Measurements from ENCODE around the gene SLC4A4.

The SLC4A4 gene

GRCh38 chr4:71473541-71474240 lies 134.9 kb downstream of the SLC4A4 start:
- peak; percentile 3 for DNase-seq (ENCODE audit: low spot score)

GRCh38 chr4:71474731-71475130 lies 135.9 kb downstream of the SLC4A4 start:
- no peak for DNase-seq (ENCODE audit: low spot score)

- DNase-seq (ENCODE audit: low spot score) = no peak
These were observed 137.4 kb downstream of the SLC4A4 start for GRCh38 chr4:71476240-71476639.

- no peak for DNase-seq (ENCODE audit: low spot score)
These were observed 147.9 kb downstream of the SLC4A4 start for GRCh38 chr4:71486550-71487343.

GRCh38 chr4:71487344-71487920 lies 148.6 kb downstream of the SLC4A4 start:
- DNase-seq (ENCODE audit: low spot score) = no peak

- DNase-seq (ENCODE audit: low spot score) = no peak
These were observed 155.7 kb downstream of the SLC4A4 start for GRCh38 chr4:71494539-71494938.

GRCh38 chr4:71495454-71495853 lies 156.6 kb downstream of the SLC4A4 start:
- DNase-seq (ENCODE audit: low spot score) = no peak

GRCh38 chr4:71497078-71497477 lies 158.3 kb downstream of the SLC4A4 start:
- DNase-seq (ENCODE audit: low spot score) = no peak

GRCh38 chr4:71498002-71498401 lies 159.2 kb downstream of the SLC4A4 start:
- peak; percentile 3 for DNase-seq (ENCODE audit: low spot score)

- no peak for DNase-seq (ENCODE audit: low spot score)
These were observed 159.8 kb downstream of the SLC4A4 start for GRCh38 chr4:71498625-71499024.

GRCh38 chr4:71501992-71502391 lies 163.2 kb downstream of the SLC4A4 start:
- no peak for DNase-seq (ENCODE audit: low spot score)

GRCh38 chr4:71518283-71518989 lies 179.6 kb downstream of the SLC4A4 start:
- DNase-seq (ENCODE audit: low spot score) = no peak

- DNase-seq (ENCODE audit: low spot score) = no peak
These were observed 181.5 kb downstream of the SLC4A4 start for GRCh38 chr4:71520308-71520707.

GRCh38 chr4:71520850-71521249 lies 182.0 kb downstream of the SLC4A4 start:
- no peak for DNase-seq (ENCODE audit: low spot score)

- no peak for DNase-seq (ENCODE audit: low spot score)
These were observed 185.9 kb downstream of the SLC4A4 start for GRCh38 chr4:71524756-71525155.

GRCh38 chr4:71526637-71527406 lies 188.0 kb downstream of the SLC4A4 start:
- DNase-seq (ENCODE audit: low spot score) = no peak

- no peak for DNase-seq (ENCODE audit: low spot score)
These were observed 193.6 kb downstream of the SLC4A4 start for GRCh38 chr4:71532407-71532806.

- DNase-seq (ENCODE audit: low spot score) = no peak
These were observed 194.3 kb downstream of the SLC4A4 start for GRCh38 chr4:71533121-71533520.

- DNase-seq (ENCODE audit: low spot score) = no peak
These were observed 198.8 kb downstream of the SLC4A4 start for GRCh38 chr4:71537551-71538065.

- no peak for DNase-seq (ENCODE audit: low spot score)
These were observed 199.7 kb downstream of the SLC4A4 start for GRCh38 chr4:71538528-71538927.

- DNase-seq (ENCODE audit: low spot score) = no peak
These were observed 202.0 kb downstream of the SLC4A4 start for GRCh38 chr4:71540749-71541269.

Data from AG08395 (cell line).